CD4-positive, alpha-beta T cell (primary cell): ENCODE results near the gene DCDC1. TPM values are rescaled to one million over a fixed set of nuclear protein-coding genes. Genes with fewer than 3 reads are reported as not detected.

Experiments used
- ATAC-seq: fragments of 200-7000 bp; cut with Tn5 transposase; one replicate; pipeline ENCODE4 v1.10.0; 2022; ENCODE audit warnings: mild to moderate bottlenecking; ENCODE audit not compliant: poor library complexity
- CTCF ChIA-PET: fragments of 350-600 bp; sonication (Branson Sonifier 250); formaldehyde crosslinking; loops from one replicate; lab custom pipeline; 2021; ENCODE audit warnings: antibody characterized with exemption, inconsistent platforms; lab: Charles Lee
- POLR2A ChIA-PET: fragments of 350-600 bp; sonication (Branson Sonifier 250); formaldehyde crosslinking; loops from one replicate; lab custom pipeline; 2021; ENCODE audit warnings: antibody characterized with exemption, inconsistent platforms; lab: Charles Lee
- DNase-seq, 14 experiments: peaks; one replicate each; pipeline ENCODE4 v3.0.0-alpha.2; 2013 to 2020; ENCODE audit warnings: mixed read lengths in 2 of 14
- H3K27ac ChIP-seq, 2 donors: one replicate each; pipeline versions ENCODE4 v1.5.1 to v1.7.0; 2013; ENCODE audit warnings: low read length in 2 of 2, low read depth in 1 of 2, mild to moderate bottlenecking in 1 of 2
- H3K27me3 ChIP-seq, 2 experiments: 1 replicate in 1 of 2; 2 replicates in 1 of 2; pipeline versions ENCODE4 v1.6.1 to v1.7.0; 2013; ENCODE audit warnings: low read length in 2 of 2, control low read depth in 1 of 2, mild to moderate bottlenecking in 1 of 2, moderate library complexity in 1 of 2; ENCODE audit not compliant: insufficient read depth in 2 of 2, control insufficient read depth in 1 of 2
- H3K36me3 ChIP-seq: one replicate; pipeline ENCODE4 v1.6.1; 2013; ENCODE audit warnings: low read length, control low read depth; ENCODE audit not compliant: insufficient read depth
- H3K4me1 ChIP-seq: one replicate; pipeline ENCODE4 v1.6.1; 2013; ENCODE audit warnings: low read length, control low read depth; ENCODE audit not compliant: insufficient read depth
- H3K4me3 ChIP-seq: one replicate; pipeline ENCODE4 v1.5.1; 2013; ENCODE audit warnings: mild to moderate bottlenecking, low read length, moderate library complexity
- H3K9me3 ChIP-seq, 2 experiments: 1 replicate in 1 of 2; 2 replicates in 1 of 2; pipeline versions ENCODE4 v1.6.1 to v1.7.0; 2013; ENCODE audit warnings: low read length in 2 of 2, mild to moderate bottlenecking in 2 of 2, control low read depth in 1 of 2, moderate library complexity in 1 of 2; ENCODE audit not compliant: control insufficient read depth in 1 of 2, insufficient read depth in 1 of 2
- H3K27ac Mint-ChIP-seq: one replicate; pipeline ENCODE4 v1.8.0; 2020; ENCODE audit warnings: mixed read lengths
- H3K27me3 Mint-ChIP-seq: one replicate; pipeline ENCODE4 v1.8.0; 2021; ENCODE audit warnings: mixed read lengths
- H3K36me3 Mint-ChIP-seq: one replicate; pipeline ENCODE4 v1.8.0; 2021; ENCODE audit warnings: low read depth, mixed read lengths
- H3K4me1 Mint-ChIP-seq: one replicate; pipeline ENCODE4 v1.8.0; 2021; ENCODE audit warnings: low read depth, mixed read lengths
- H3K4me3 Mint-ChIP-seq: one replicate; pipeline ENCODE4 v1.8.0; 2020; ENCODE audit warnings: mild to moderate bottlenecking, mixed read lengths
- H3K9me3 Mint-ChIP-seq: one replicate; pipeline ENCODE4 v1.8.0; 2020; ENCODE audit warnings: mixed read lengths
- intact Hi-C, 2 experiments: fragments of 100-400 bp; cut with DNase I in 1 of 2; cut with micrococcal nuclease in 1 of 2; formaldehyde crosslinking; loops; one replicate each; pipeline versions ENCODE4 v1.15.1 to v1.9.0; 2023 to 2025; cut with DNase I, micrococcal nuclease
- total RNA-seq, 174 experiments: library from RNA in 2 of 174; stranded (reverse) in 2 of 174; gene quantifications; one replicate each; pipeline ENCODE4 v1.2.3 and lab custom pipeline; 2021 to 2026
- TF ChIP-seq, protein P1 (sequence below): fragments of 200-600 bp; IDR thresholded peaks from one replicate; pipeline ENCODE4 v1.8.0; 2022; ENCODE audit warnings: antibody characterized with exemption, mild to moderate bottlenecking

The DCDC1 gene
- total RNA-seq, 2 experiments from 2014 or later, result 0.11 TPM; not detected in 1

DNA sequence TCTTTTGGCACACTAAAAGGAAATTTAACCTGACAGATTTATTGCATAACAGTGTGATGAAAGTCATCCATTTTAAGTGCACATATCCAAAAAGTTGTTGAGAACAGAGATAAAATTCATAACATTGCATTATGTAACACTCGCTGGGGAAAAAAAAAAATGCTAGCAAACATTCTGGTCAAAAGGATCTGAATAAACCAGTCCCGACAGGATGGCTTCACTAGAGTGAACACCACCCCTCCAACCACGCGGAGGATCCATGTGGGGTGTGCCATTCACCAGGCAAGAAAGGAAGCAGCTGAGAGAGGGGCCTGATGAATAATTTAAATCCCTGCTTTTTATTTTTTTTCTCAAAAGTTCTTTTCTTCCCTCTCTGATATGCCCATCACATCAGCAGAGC lies 258.7 kb downstream of the DCDC1 start:
- no peaks in the 10 kb centered on the region for H3K36me3 Mint-ChIP-seq
- no peak overlapping the region for H3K27ac Mint-ChIP-seq
- Histone ChIP-seq H3K27ac (no peak overlapping the region), H3K27me3 (no peaks in the 10 kb centered on the region), H3K9me3 (no peaks in the 10 kb centered on the region), H3K4me1 (no peaks in the 10 kb centered on the region), H3K4me3 (no peak overlapping the region), H3K36me3 (no peaks in the 10 kb centered on the region)
- ChIA-PET CTCF (no interaction called here), POLR2A (no interaction called here)
- intact Hi-C loops, result no loop called here
- no peak overlapping the region for H3K4me3 Mint-ChIP-seq
- no peaks in the 10 kb centered on the region for H3K9me3 Mint-ChIP-seq
- DNase-seq (no peak), ATAC-seq (no peak)
- no peaks in the 10 kb centered on the region for H3K27me3 Mint-ChIP-seq
- TF ChIP-seq, protein P1, sequence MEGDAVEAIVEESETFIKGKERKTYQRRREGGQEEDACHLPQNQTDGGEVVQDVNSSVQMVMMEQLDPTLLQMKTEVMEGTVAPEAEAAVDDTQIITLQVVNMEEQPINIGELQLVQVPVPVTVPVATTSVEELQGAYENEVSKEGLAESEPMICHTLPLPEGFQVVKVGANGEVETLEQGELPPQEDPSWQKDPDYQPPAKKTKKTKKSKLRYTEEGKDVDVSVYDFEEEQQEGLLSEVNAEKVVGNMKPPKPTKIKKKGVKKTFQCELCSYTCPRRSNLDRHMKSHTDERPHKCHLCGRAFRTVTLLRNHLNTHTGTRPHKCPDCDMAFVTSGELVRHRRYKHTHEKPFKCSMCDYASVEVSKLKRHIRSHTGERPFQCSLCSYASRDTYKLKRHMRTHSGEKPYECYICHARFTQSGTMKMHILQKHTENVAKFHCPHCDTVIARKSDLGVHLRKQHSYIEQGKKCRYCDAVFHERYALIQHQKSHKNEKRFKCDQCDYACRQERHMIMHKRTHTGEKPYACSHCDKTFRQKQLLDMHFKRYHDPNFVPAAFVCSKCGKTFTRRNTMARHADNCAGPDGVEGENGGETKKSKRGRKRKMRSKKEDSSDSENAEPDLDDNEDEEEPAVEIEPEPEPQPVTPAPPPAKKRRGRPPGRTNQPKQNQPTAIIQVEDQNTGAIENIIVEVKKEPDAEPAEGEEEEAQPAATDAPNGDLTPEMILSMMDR, result no peak
- no peaks in the 10 kb centered on the region for H3K4me1 Mint-ChIP-seq

DNA sequence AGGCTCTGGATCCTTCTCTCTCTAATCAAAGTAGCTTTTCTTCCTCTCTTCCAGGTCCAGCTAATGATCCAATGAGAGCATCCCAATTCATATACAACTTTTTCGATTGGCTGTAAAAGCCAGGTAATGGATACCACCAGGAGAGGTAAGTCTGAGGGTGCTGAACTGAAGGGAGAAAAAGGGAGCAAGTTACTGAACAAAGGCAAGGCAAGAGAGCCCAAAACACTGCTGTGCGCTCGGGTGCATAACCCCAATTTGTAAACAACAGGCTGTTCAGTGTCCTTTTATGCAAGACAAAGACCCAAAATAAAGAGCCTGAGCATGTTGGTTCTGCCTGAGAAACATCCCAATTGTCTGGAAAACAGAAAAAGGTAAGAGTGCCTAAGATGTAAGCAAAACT lies 260.1 kb downstream of the DCDC1 start:
- CTCF ChIA-PET, result no interaction called here
- no peak overlapping the region for H3K27ac ChIP-seq
- no peak overlapping the region for H3K27ac Mint-ChIP-seq
- no peaks in the 10 kb centered on the region for H3K36me3 Mint-ChIP-seq
- H3K9me3 Mint-ChIP-seq, result no peaks in the 10 kb centered on the region
- intact Hi-C loops, result loop anchor here (5.0 to 10.0 kb wide), 4 partner anchors 763 to 1188 kb away; no protein-coding TSS in a partner anchor
- ATAC-seq (no peak), DNase-seq (no peak)
- no peaks in the 10 kb centered on the region for H3K4me1 ChIP-seq
- no peaks in the 10 kb centered on the region for H3K36me3 ChIP-seq
- POLR2A ChIA-PET, result no interaction called here
- H3K9me3 ChIP-seq, result no peaks in the 10 kb centered on the region
- no peaks in the 10 kb centered on the region for H3K4me1 Mint-ChIP-seq
- H3K4me3 Mint-ChIP-seq, result no peak overlapping the region
- no peaks in the 10 kb centered on the region for H3K27me3 ChIP-seq
- no peaks in the 10 kb centered on the region for H3K27me3 Mint-ChIP-seq
- no peak overlapping the region for H3K4me3 ChIP-seq
- TF ChIP-seq, protein P1, result no peak

DNA sequence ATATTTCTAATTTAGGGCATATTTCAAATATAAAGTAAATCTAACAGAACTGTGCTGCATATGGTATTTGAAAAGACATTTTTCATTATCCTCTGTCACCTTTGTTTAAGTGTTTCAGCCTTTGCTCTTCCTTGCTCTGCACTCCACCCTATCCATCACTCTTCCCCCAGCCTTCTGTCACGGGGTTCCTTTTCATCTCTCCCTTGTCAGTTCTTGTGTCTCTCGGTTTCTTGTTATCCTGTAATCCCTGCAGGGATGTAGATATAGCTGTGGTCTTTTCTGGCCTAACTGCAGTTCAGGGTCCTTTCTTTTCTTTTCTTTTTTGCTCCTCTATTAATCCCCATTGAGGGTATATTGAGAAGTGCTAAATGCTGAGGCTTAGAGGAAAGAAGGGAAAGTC lies 261.9 kb downstream of the DCDC1 start:
- TF ChIP-seq, protein P1, result no peak
- Mint-ChIP-seq H3K27ac (no peak overlapping the region), H3K36me3 (no peaks in the 10 kb centered on the region), H3K27me3 (no peaks in the 10 kb centered on the region), H3K9me3 (no peaks in the 10 kb centered on the region), H3K4me3 (no peak overlapping the region), H3K4me1 (no peaks in the 10 kb centered on the region)
- Histone ChIP-seq H3K4me1 (no peaks in the 10 kb centered on the region), H3K4me3 (no peak overlapping the region), H3K27me3 (no peaks in the 10 kb centered on the region), H3K36me3 (no peaks in the 10 kb centered on the region), H3K27ac (no peak overlapping the region), H3K9me3 (no peaks in the 10 kb centered on the region)
- DNase-seq, result no peak
- intact Hi-C loops, result loop anchor here (5.0 to 10.0 kb wide), 4 partner anchors 765 to 1190 kb away; no protein-coding TSS in a partner anchor
- POLR2A ChIA-PET, result no interaction called here
- CTCF ChIA-PET, result no interaction called here
- no peak for ATAC-seq
